ENCODE measurements around the gene ACSL3.

Gene ACSL3

DNA sequence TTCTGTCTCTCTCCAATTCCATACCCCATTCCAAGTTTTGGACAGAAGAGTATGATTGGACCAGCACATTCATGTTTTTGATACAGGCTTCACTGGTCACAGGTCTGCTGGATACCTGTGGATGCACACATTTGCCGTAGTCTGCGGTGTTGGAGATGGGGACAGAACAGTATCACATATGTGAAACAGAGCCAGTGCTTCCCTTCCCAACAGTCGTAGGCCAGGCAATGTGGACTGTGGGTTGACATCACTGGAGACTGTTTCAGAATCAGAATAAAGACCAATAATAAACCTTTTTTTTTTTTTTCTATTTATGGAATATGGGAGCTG is 18.7 kb downstream of the ACSL3 start:
- no peak overlapping the region for H3K27ac ChIP-seq (ENCODE audit: low read depth, low read length)
- H3K27me3 ChIP-seq (ENCODE audit: control insufficient read depth in 1 of 2, insufficient read depth in 2 of 2, low read length in 2 of 2): no peaks in the 10 kb centered on the region
- H3K9ac ChIP-seq (ENCODE audit: low read depth in 1 of 2, low read length in 2 of 2): no peak overlapping the region
- no peak overlapping the region for H3K4me3 ChIP-seq (ENCODE audit: low read depth in 1 of 2, low read length in 2 of 2)
- no peaks in the 10 kb centered on the region for H3K9me3 ChIP-seq (ENCODE audit: control insufficient read depth in 1 of 2, low read length in 2 of 2)
- no peaks in the 10 kb centered on the region for H3K36me3 ChIP-seq (ENCODE audit: control insufficient read depth in 1 of 2, insufficient read depth in 2 of 2, low read length in 2 of 2)
- H3K4me1 ChIP-seq (ENCODE audit: control insufficient read depth in 1 of 2, insufficient read depth in 2 of 2, low read length in 2 of 2): no peaks in the 10 kb centered on the region

DNA sequence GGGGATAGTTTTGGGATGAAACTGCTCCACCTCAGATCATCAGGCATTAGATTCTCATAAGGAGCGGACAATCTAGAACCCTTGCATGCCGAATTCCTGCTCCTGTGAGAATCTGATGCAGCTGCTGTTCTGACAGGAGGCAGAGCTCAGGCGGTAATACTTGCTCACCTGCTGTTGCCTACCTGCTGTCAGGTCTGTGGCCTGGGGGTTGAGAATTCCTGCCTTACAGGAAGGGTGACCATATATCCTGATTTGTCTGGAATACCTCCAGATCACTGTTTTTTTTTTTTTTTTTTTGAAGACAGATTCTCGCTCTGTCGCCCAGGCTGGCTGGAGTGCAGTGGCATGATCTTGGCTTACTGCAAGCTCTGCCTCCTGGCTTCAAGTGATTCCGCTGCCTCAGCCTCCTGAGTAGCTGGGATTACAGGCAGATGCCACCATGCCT is 21.7 kb downstream of the ACSL3 start:
- H3K4me1 ChIP-seq (ENCODE audit: control insufficient read depth in 1 of 2, insufficient read depth in 2 of 2, low read length in 2 of 2): no peaks in the 10 kb centered on the region
- no peak overlapping the region for H3K9ac ChIP-seq (ENCODE audit: low read depth in 1 of 2, low read length in 2 of 2)
- no peaks in the 10 kb centered on the region for H3K36me3 ChIP-seq (ENCODE audit: control insufficient read depth in 1 of 2, insufficient read depth in 2 of 2, low read length in 2 of 2)
- H3K27me3 ChIP-seq (ENCODE audit: control insufficient read depth in 1 of 2, insufficient read depth in 2 of 2, low read length in 2 of 2): no peaks in the 10 kb centered on the region
- no peak overlapping the region for H3K27ac ChIP-seq (ENCODE audit: low read depth, low read length)
- no peak overlapping the region for H3K4me3 ChIP-seq (ENCODE audit: low read depth in 1 of 2, low read length in 2 of 2)
- H3K9me3 ChIP-seq (ENCODE audit: control insufficient read depth in 1 of 2, low read length in 2 of 2): no peaks in the 10 kb centered on the region

DNA sequence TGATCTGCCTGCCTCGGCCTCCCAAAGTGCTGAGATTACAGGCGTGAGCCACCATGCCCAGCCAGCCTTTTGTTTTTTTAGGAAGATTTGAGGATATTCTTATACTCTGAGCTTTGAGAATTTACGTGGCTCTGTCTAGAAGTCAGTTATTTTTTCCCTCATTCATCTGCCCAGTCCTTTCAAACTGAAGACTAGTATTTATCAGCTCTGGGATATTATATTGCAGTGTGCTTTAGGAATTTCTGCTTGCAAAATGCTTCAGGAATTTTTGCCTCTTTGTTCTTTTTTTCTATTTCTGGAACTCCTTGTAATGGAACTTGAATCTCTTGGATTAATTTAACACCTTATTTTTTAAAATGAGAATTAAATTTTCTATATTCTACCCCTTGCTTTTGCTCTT is 22.6 kb downstream of the ACSL3 start:
- Histone ChIP-seq H3K4me3 (ENCODE audit: low read depth in 1 of 2, low read length in 2 of 2) (no peak overlapping the region), H3K36me3 (ENCODE audit: control insufficient read depth in 1 of 2, insufficient read depth in 2 of 2, low read length in 2 of 2) (no peaks in the 10 kb centered on the region), H3K4me1 (ENCODE audit: control insufficient read depth in 1 of 2, insufficient read depth in 2 of 2, low read length in 2 of 2) (no peaks in the 10 kb centered on the region), H3K9ac (ENCODE audit: low read depth in 1 of 2, low read length in 2 of 2) (no peak overlapping the region), H3K27me3 (ENCODE audit: control insufficient read depth in 1 of 2, insufficient read depth in 2 of 2, low read length in 2 of 2) (no peaks in the 10 kb centered on the region), H3K9me3 (ENCODE audit: control insufficient read depth in 1 of 2, low read length in 2 of 2) (no peaks in the 10 kb centered on the region), H3K27ac (ENCODE audit: low read depth, low read length) (no peak overlapping the region)

DNA sequence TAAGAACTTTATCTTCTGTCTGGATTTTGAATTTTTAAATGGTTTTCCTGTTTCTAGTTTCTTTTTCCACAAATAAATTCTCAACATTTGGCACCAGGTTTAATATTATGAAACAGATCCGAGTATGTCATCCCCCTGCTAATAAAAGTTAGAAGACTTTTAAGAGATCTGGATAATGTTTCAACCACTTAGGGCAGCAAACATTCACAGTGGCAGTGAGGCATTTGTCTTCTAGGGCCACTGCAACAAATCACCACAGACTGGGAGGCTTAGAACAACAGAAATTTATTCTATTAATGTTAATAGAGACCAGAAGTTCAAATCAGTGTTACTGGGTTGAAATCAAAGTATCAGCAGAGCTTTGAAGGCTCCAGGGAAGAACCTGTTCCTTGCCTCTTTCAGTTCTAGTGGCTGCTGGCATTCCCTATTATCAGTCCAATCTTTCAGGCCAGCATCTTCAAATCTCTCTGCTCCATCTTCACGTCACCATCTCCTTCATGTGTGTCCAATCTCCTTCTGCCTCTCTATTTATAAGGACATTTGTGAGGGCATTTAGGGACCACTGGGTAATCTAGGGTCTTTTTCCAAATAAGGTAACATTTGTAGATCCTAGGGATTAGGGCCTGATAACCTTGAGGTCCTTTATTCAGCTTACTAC is 23.4 kb downstream of the ACSL3 start:
- no peaks in the 10 kb centered on the region for H3K36me3 ChIP-seq (ENCODE audit: control insufficient read depth in 1 of 2, insufficient read depth in 2 of 2, low read length in 2 of 2)
- H3K9ac ChIP-seq (ENCODE audit: low read depth in 1 of 2, low read length in 2 of 2): no peak overlapping the region
- H3K4me3 ChIP-seq (ENCODE audit: low read depth in 1 of 2, low read length in 2 of 2): no peak overlapping the region
- no peaks in the 10 kb centered on the region for H3K27me3 ChIP-seq (ENCODE audit: control insufficient read depth in 1 of 2, insufficient read depth in 2 of 2, low read length in 2 of 2)
- H3K4me1 ChIP-seq (ENCODE audit: control insufficient read depth in 1 of 2, insufficient read depth in 2 of 2, low read length in 2 of 2): no peaks in the 10 kb centered on the region
- H3K9me3 ChIP-seq (ENCODE audit: control insufficient read depth in 1 of 2, low read length in 2 of 2): no peaks in the 10 kb centered on the region
- no peak overlapping the region for H3K27ac ChIP-seq (ENCODE audit: low read depth, low read length)

DNA sequence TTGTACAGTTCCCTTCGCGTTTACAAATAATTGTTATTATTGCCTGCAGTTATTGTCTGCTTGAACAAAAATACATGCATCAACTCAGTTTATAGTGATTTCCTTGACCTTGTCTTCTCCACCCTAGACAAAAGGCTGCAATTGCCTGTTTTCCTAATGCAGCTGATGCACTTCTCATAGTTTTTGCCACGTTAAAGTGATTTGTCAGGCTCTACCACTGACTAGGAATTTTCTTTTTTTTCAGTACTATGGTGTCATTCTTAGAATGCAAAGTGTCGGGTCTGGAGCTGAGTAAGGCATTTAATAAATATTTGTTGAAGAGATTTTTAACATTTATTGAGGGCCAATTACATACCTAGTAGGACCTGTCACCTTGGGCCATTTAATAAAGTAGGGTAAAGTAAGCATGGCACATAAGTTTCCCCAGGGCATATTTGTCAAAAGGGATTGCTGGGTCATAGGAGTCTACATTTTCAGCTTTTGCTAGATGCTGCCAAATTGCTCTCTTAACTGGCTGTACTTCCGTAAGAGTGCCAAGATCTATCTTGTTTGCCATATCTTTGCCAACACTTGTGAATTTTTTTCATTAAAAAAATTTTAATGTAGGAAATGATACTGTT is 24.1 kb downstream of the ACSL3 start:
- Histone ChIP-seq H3K27ac (ENCODE audit: low read depth, low read length) (no peak overlapping the region), H3K9me3 (ENCODE audit: control insufficient read depth in 1 of 2, low read length in 2 of 2) (no peaks in the 10 kb centered on the region), H3K4me3 (ENCODE audit: low read depth in 1 of 2, low read length in 2 of 2) (no peak overlapping the region), H3K36me3 (ENCODE audit: control insufficient read depth in 1 of 2, insufficient read depth in 2 of 2, low read length in 2 of 2) (no peaks in the 10 kb centered on the region), H3K4me1 (ENCODE audit: control insufficient read depth in 1 of 2, insufficient read depth in 2 of 2, low read length in 2 of 2) (no peaks in the 10 kb centered on the region), H3K9ac (ENCODE audit: low read depth in 1 of 2, low read length in 2 of 2) (no peak overlapping the region), H3K27me3 (ENCODE audit: control insufficient read depth in 1 of 2, insufficient read depth in 2 of 2, low read length in 2 of 2) (no peaks in the 10 kb centered on the region)

DNA sequence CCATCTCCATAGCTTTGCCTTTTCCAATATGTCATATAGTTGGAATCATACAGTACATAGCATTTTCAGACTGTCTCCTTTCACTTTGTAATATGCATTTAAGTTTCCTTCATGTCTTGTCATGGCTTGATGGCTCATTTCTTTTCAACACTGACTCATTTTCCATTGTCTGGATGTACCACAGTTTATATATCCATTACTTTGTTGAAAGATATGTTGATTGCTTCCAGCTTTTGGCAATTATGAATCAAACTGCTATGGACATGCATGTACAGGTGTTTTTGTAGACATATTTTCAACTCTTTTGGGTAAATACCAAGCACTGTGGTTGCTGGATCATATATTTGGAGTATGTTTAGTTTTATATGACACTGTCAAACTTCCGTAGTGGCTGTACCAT is 26.3 kb downstream of the ACSL3 start:
- Histone ChIP-seq H3K9ac (ENCODE audit: low read depth in 1 of 2, low read length in 2 of 2) (no peak overlapping the region), H3K36me3 (ENCODE audit: control insufficient read depth in 1 of 2, insufficient read depth in 2 of 2, low read length in 2 of 2) (peaks cover 0 to 3% of the 10 kb centered on the region in 2 donors), H3K9me3 (ENCODE audit: control insufficient read depth in 1 of 2, low read length in 2 of 2) (no peaks in the 10 kb centered on the region), H3K27ac (ENCODE audit: low read depth, low read length) (no peak overlapping the region), H3K27me3 (ENCODE audit: control insufficient read depth in 1 of 2, insufficient read depth in 2 of 2, low read length in 2 of 2) (no peaks in the 10 kb centered on the region), H3K4me1 (ENCODE audit: control insufficient read depth in 1 of 2, insufficient read depth in 2 of 2, low read length in 2 of 2) (no peaks in the 10 kb centered on the region), H3K4me3 (ENCODE audit: low read depth in 1 of 2, low read length in 2 of 2) (no peak overlapping the region)

DNA sequence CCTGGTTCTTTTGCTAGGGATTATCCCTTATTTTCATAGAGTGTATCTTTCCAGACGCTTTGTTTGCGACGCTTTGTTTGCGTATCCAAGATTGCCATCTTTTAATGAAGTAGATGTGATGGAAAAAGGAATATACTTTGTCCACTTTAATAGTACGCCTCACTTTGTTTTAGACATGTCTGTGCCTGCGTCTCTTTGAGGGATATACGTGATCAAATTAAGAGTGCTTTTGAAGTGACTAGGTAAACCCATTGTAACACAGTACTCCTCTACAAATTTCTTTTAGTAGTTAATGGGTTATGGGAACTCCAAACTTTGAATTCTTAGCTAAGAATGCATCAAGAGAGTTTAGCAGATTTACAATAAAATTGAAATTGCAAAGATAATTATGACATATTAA is 27.9 kb downstream of the ACSL3 start:
- Histone ChIP-seq H3K27ac (ENCODE audit: low read depth, low read length) (no peak overlapping the region), H3K36me3 (ENCODE audit: control insufficient read depth in 1 of 2, insufficient read depth in 2 of 2, low read length in 2 of 2) (peaks cover 0 to 3% of the 10 kb centered on the region in 2 donors), H3K9me3 (ENCODE audit: control insufficient read depth in 1 of 2, low read length in 2 of 2) (no peaks in the 10 kb centered on the region), H3K4me1 (ENCODE audit: control insufficient read depth in 1 of 2, insufficient read depth in 2 of 2, low read length in 2 of 2) (no peaks in the 10 kb centered on the region), H3K4me3 (ENCODE audit: low read depth in 1 of 2, low read length in 2 of 2) (no peak overlapping the region), H3K9ac (ENCODE audit: low read depth in 1 of 2, low read length in 2 of 2) (no peak overlapping the region), H3K27me3 (ENCODE audit: control insufficient read depth in 1 of 2, insufficient read depth in 2 of 2, low read length in 2 of 2) (no peaks in the 10 kb centered on the region)

DNA sequence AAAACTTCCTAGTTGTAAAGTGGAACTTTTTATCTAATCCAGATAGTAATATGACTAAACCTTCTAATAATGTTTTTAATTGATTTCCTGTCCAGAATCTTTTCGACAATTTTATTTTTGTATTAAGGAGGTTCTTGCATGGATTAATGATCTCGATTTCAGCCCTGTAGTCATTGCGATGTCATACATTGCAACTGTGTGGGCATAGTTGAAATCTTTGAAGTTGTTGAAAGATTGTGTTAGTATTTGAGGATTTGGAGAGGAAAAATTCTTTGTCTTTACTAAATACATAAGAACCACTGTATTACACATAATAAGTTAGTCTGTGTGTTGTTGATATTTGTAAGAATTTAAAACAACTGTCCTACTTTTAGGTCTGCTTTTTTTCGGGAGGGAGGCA is 31.1 kb downstream of the ACSL3 start:
- no peak overlapping the region for H3K27ac ChIP-seq (ENCODE audit: low read depth, low read length)
- no peak overlapping the region for H3K4me3 ChIP-seq (ENCODE audit: low read depth in 1 of 2, low read length in 2 of 2)
- H3K4me1 ChIP-seq (ENCODE audit: control insufficient read depth in 1 of 2, insufficient read depth in 2 of 2, low read length in 2 of 2): no peaks in the 10 kb centered on the region
- H3K27me3 ChIP-seq (ENCODE audit: control insufficient read depth in 1 of 2, insufficient read depth in 2 of 2, low read length in 2 of 2): no peaks in the 10 kb centered on the region
- no peaks in the 10 kb centered on the region for H3K9me3 ChIP-seq (ENCODE audit: control insufficient read depth in 1 of 2, low read length in 2 of 2)
- no peak overlapping the region for H3K9ac ChIP-seq (ENCODE audit: low read depth in 1 of 2, low read length in 2 of 2)
- H3K36me3 ChIP-seq (ENCODE audit: control insufficient read depth in 1 of 2, insufficient read depth in 2 of 2, low read length in 2 of 2): peaks cover 0 to 3% of the 10 kb centered on the region in 2 donors

DNA sequence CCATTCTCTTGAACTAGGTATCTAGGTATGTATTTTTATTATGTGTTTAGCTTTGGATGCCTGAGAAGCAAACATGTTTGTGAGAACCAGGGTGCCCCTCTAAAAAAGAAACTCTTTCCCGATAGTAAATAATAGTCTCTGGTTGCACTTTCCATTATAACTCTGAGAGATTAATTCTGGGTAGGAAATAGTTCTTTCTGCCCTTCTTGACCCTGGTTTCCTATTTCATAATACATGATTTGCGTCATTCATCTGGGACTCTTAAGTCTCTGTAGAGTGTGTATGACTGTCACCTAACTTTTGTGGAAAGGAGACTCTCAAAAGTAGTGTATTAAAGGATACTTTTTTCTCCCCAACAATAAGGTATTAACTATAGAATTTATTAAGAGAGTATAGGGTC is 31.5 kb downstream of the ACSL3 start:
- Histone ChIP-seq H3K9me3 (ENCODE audit: control insufficient read depth in 1 of 2, low read length in 2 of 2) (no peaks in the 10 kb centered on the region), H3K4me1 (ENCODE audit: control insufficient read depth in 1 of 2, insufficient read depth in 2 of 2, low read length in 2 of 2) (no peaks in the 10 kb centered on the region), H3K4me3 (ENCODE audit: low read depth in 1 of 2, low read length in 2 of 2) (no peak overlapping the region)

DNA sequence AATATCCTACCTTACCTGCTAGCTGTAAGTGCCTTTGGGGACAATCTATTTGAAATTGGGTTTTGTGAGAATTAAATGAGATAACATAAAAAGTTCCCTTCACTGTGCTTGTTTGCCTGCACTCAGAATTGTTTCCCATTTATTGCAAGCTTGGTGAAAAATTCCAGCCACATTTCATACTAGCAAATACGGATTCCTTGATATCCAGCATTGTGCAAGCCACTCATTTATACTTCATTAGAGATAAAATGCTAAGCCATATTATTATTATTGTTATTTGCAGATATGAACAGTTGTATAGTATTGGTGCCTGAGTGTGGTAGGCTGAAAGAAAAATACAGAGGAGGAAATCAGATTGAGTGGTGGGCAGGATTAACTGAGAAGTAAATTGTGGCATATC is 31.9 kb downstream of the ACSL3 start:
- Histone ChIP-seq H3K36me3 (ENCODE audit: control insufficient read depth in 1 of 2, insufficient read depth in 2 of 2, low read length in 2 of 2) (peaks cover 0 to 3% of the 10 kb centered on the region in 2 donors), H3K27ac (ENCODE audit: low read depth, low read length) (no peak overlapping the region), H3K4me1 (ENCODE audit: control insufficient read depth in 1 of 2, insufficient read depth in 2 of 2, low read length in 2 of 2) (no peaks in the 10 kb centered on the region), H3K9me3 (ENCODE audit: control insufficient read depth in 1 of 2, low read length in 2 of 2) (no peaks in the 10 kb centered on the region), H3K4me3 (ENCODE audit: low read depth in 1 of 2, low read length in 2 of 2) (no peak overlapping the region), H3K27me3 (ENCODE audit: control insufficient read depth in 1 of 2, insufficient read depth in 2 of 2, low read length in 2 of 2) (no peaks in the 10 kb centered on the region), H3K9ac (ENCODE audit: low read depth in 1 of 2, low read length in 2 of 2) (no peak overlapping the region)

More for the DNA sequence above, 31.5 kb downstream of the ACSL3 start:
- Histone ChIP-seq H3K36me3 (ENCODE audit: control insufficient read depth in 1 of 2, insufficient read depth in 2 of 2, low read length in 2 of 2) (peaks cover 0 to 3% of the 10 kb centered on the region in 2 donors), H3K9ac (ENCODE audit: low read depth in 1 of 2, low read length in 2 of 2) (no peak overlapping the region), H3K27me3 (ENCODE audit: control insufficient read depth in 1 of 2, insufficient read depth in 2 of 2, low read length in 2 of 2) (no peaks in the 10 kb centered on the region), H3K27ac (ENCODE audit: low read depth, low read length) (no peak overlapping the region)
